ENCODE results near the gene CAPRIN1. TPM values are rescaled to one million over a fixed set of nuclear protein-coding genes. Genes with fewer than 3 reads are reported as not detected.
A peak's percentile ranks its signal among the peaks of the same experiment; 100 is the strongest.

Gene CAPRIN1
- total and polyA plus RNA-seq, 10 of the 15 experiments (the other 5 are each of a cell fraction or from before 2014, with no cell fraction given), result 50.4 to 228 (median 191) TPM

- ChIA-PET CTCF (interaction anchor here (1.2 kb wide), 1 partner anchor 53 kb away, joined by 5 read pairs; the partner anchor contains the start of gene NAT10), SMC1A (ENCODE audit: uncharacterized antibody, unreplicated experiment) (no interaction called here), POLR2A (interaction anchor here (1.0 to 2.4 kb wide), 3 partner anchors 54 to 122 kb away, joined by 3 to 14 read pairs (median 3); partner anchors contain the start of gene NAT10), RAD21 (ENCODE audit: unreplicated experiment) (interaction anchor here (1.3 to 1.9 kb wide), 2 partner anchors 8 to 53 kb away, joined by 5 to 8 read pairs; partner anchors contain the start of gene NAT10)
- peaks cover 51% of the 10 kb centered on the region for H3K79me2 ChIP-seq (ENCODE audit: control insufficient read depth, insufficient read depth, low read length)
- H3K4me3 ChIP-seq, result peak overlapping the region; percentile 96
- H2AFZ ChIP-seq (ENCODE audit: control insufficient read depth, low read depth, low read length), result peak overlapping the region; percentile 57
- FAIRE-seq, result peak; percentile 18
- H3K9me3 ChIP-seq (replicated peaks; ENCODE audit: control insufficient read depth, insufficient read depth, low read length), result no peaks in the 10 kb centered on the region
- peak overlapping the region; percentile 25 for H3K4me2 ChIP-seq (ENCODE audit: control insufficient read depth, insufficient read depth)
- no peaks in the 10 kb centered on the region for H3K27me3 ChIP-seq (replicated peaks in 1 of 2; ENCODE audit: control insufficient read depth in 2 of 2, insufficient read depth in 2 of 2, low read length in 1 of 2)
- H3K27ac ChIP-seq (ENCODE audit: control insufficient read depth, insufficient read depth), result peak overlapping the region; percentile 91
- under 1% methylated on average over 28 of the region's 82 CpGs for WGBS (ENCODE audit: insufficient coverage, insufficient replicate concordance, low lambda C conversion rate, missing lambda C conversion rate)
- BruUV-seq (replicated peaks), result no TSS peak
- no peaks in the 10 kb centered on the region; a peak in 1 of 4 replicates for H3K36me3 ChIP-seq (ENCODE audit: control insufficient read depth in 2 of 2, insufficient read depth in 2 of 2, low read length in 1 of 2)
- ATAC-seq, result peak; percentile 78
- peak overlapping the region; percentile 99 for H3K9ac ChIP-seq (ENCODE audit: control insufficient read depth, insufficient read depth, low read length)
- in situ Hi-C loops (cut with MboI), result no loop called here
- H4K20me1 ChIP-seq (ENCODE audit: control insufficient read depth, insufficient read depth), result no peaks in the 10 kb centered on the region; the same call in 1 of the 2 replicates
- no peak for DNase-seq (ENCODE audit: low read depth, low spot score)
- intact Hi-C loops (cut with micrococcal nuclease; ENCODE audit: unreplicated experiment), result loop anchor here (2.0 to 10.0 kb wide), 4 partner anchors 15 to 667 kb away; partner anchors contain the start of gene ABTB2
- no peaks in the 10 kb centered on the region; the same call in 1 of the 2 replicates for H3K4me1 ChIP-seq (ENCODE audit: control insufficient read depth, insufficient read depth, low read length)
- TF ChIP-seq PAX5 (IDR thresholded peaks at IDR 0.05; ENCODE audit: borderline replicate concordance, low read depth, low read length) (peak; percentile 46; the same call in 1 of the 2 replicates), NBN (IDR thresholded peaks at IDR 0.05) (no peak), CREB1 (IDR thresholded peaks at IDR 0.05; ENCODE audit: low read depth) (peak; percentile 82), MTA3 (IDR thresholded peaks at IDR 0.05; ENCODE audit: borderline replicate concordance, low read length) (no peak), TCF12 (IDR thresholded peaks at IDR 0.05; ENCODE audit: low read depth, low read length) (peak; percentile 82), RELA (IDR thresholded peaks at IDR 0.05; ENCODE audit: borderline replicate concordance, partially characterized antibody) (peak; percentile 60), NR2C1 (IDR thresholded peaks at IDR 0.05) (peak; percentile 50), NFXL1 (IDR thresholded peaks at IDR 0.05; ENCODE audit: borderline replicate concordance) (no peak), WRNIP1 (IDR thresholded peaks at IDR 0.05; ENCODE audit: borderline replicate concordance, low read depth, low read length) (no peak), ZSCAN29 (IDR thresholded peaks at IDR 0.05) (peak; percentile 35; the same call in 1 of the 2 replicates), HDAC6 (IDR thresholded peaks at IDR 0.05; ENCODE audit: unreplicated experiment) (no peak), SMAD5 (IDR thresholded peaks at IDR 0.05; ENCODE audit: low read depth) (0 out of 2 replicates have a peak, but pooled peaks have one; percentile 24), MAX (IDR thresholded peaks at IDR 0.05; ENCODE audit: low read depth, low read length) (no peak; the same call in 1 of the 2 replicates), E2F4 (IDR thresholded peaks at IDR 0.05; ENCODE audit: low read depth, low read length) (no peak; the same call in 1 of the 2 replicates), BCL3 (IDR thresholded peaks at IDR 0.05; ENCODE audit: borderline replicate concordance, insufficient read depth, low read depth, low read length, poor library complexity, severe bottlenecking) (no peak), PKNOX1 (IDR thresholded peaks at IDR 0.05) (peak; percentile 15; the same call in 1 of the 2 replicates), RB1 (IDR thresholded peaks at IDR 0.05; ENCODE audit: borderline replicate concordance) (peak; percentile 86; the same call in 1 of the 2 replicates), ZBED1 (IDR thresholded peaks at IDR 0.05; ENCODE audit: borderline replicate concordance) (no peak), IKZF1 (conservative IDR thresholded peaks at IDR 0.05) (peak; percentile 64), TBL1XR1 (IDR thresholded peaks at IDR 0.05; ENCODE audit: low read depth, low read length) (no peak), RUNX3 (IDR thresholded peaks at IDR 0.05; ENCODE audit: low read length) (peak; percentile 55), ZNF207 (IDR thresholded peaks at IDR 0.05; ENCODE audit: borderline replicate concordance) (peak; percentile 49; the same call in 1 of the 2 replicates), GABPA (IDR thresholded peaks at IDR 0.05; ENCODE audit: low read depth) (no peak)
These were observed 591 bp downstream of the CAPRIN1 start for GRCh38 chr11:34052036-34052607.

All from GM12878 (cell line).